Measurements from ENCODE around the gene LRRC9. TPM values are rescaled to one million over a fixed set of nuclear protein-coding genes. Genes with fewer than 3 reads are reported as not detected.
A peak's percentile ranks its signal among the peaks of the same experiment; 100 is the strongest.

LRRC9 gene
- not detected for total RNA-seq

GRCh38 chr14:59919570-59920377 lies at the start of gene LRRC9:
Gene LRRC9 (plus strand): TSS chr14:59920144.
- TF ChIP-seq POLR2A (IDR thresholded peaks at IDR 0.05) = no peak
- Histone ChIP-seq H3K4me3 (peak within 1 kb of the TSS in 3 of 4 donors; percentile 28 to 56 (median 43)), H3K27me3 (peaks cover 0 to 38% (median 5%) of the 10 kb centered on the region in 4 donors), H3K9me3 (no peaks in the 10 kb centered on the region), H3K4me1 (peaks cover 4 to 12% (median 7%) of the 10 kb centered on the region in 3 donors), H3K36me3 (no peaks in the 10 kb centered on the region), H3K27ac (no peak within 1 kb of the TSS)
- DNase-seq = no peak
- WGBS, 2 donors = 3 to 10% methylated on average over 2 to 24 of the region's 57 CpGs
- intact Hi-C loops (cut with DNase I) = no loop called here

- intact Hi-C loops (cut with DNase I) = no loop called here
- Histone ChIP-seq H3K9me3 (no peaks in the 10 kb centered on the region), H3K36me3 (no peaks in the 10 kb centered on the region), H3K27ac (peak within 1 kb of the TSS in 2 of 4 donors; percentile 11 to 40), H3K4me3 (peak within 1 kb of the TSS; percentile 36 to 71 (median 48)), H3K27me3 (peaks cover 0 to 74% (median 5%) of the 10 kb centered on the region in 4 donors), H3K4me1 (peaks cover 4 to 23% (median 5%) of the 10 kb centered on the region in 3 donors)
- 0% methylated on average over 23 to 41 of the region's 84 CpGs for WGBS, 2 donors
- DNase-seq = no peak
- TF ChIP-seq CTCF (IDR thresholded peaks at IDR 0.05) (no peak), POLR2A (IDR thresholded peaks at IDR 0.05) (no peak)
Observed at GRCh38 chr14:59870277-59871165, 49.4 kb upstream of the LRRC9 start, which contains the start of gene RTN1. Gene RTN1 (minus strand): TSS chr14:59870776. CDS start chr14:59870630, 146 bp downstream.

GRCh38 chr14:59871166-59871495 lies 48.8 kb upstream of the LRRC9 start:
- H3K4me1 ChIP-seq = peaks cover 4 to 23% (median 5%) of the 10 kb centered on the region in 3 donors
- no peak for DNase-seq
- no peaks in the 10 kb centered on the region for H3K9me3 ChIP-seq
- intact Hi-C loops (cut with DNase I) = no loop called here
- no peaks in the 10 kb centered on the region for H3K36me3 ChIP-seq
- H3K27ac ChIP-seq = peak overlapping the region in 2 of 4 donors; percentile 11 to 40
- H3K27me3 ChIP-seq = peaks cover 0 to 70% (median 5%) of the 10 kb centered on the region in 4 donors
- TF ChIP-seq POLR2A (IDR thresholded peaks at IDR 0.05) = no peak
- TF ChIP-seq CTCF (IDR thresholded peaks at IDR 0.05) = no peak
- 11 to 13% methylated on average over 4 of the region's 4 CpGs for WGBS, 2 donors
- peak overlapping the region; percentile 36 to 71 (median 48) for H3K4me3 ChIP-seq

- Histone ChIP-seq H3K9me3 (no peaks in the 10 kb centered on the region), H3K4me3 (no peak overlapping the region), H3K27ac (no peak overlapping the region), H3K4me1 (no peaks in the 10 kb centered on the region), H3K27me3 (peaks cover 0 to 8% (median 0%) of the 10 kb centered on the region in 4 donors), H3K36me3 (no peaks in the 10 kb centered on the region)
- no peak for DNase-seq
- no peak for TF ChIP-seq POLR2A (IDR thresholded peaks at IDR 0.05)
- no peak for TF ChIP-seq CTCF (IDR thresholded peaks at IDR 0.05)
- intact Hi-C loops (cut with DNase I) = no loop called here
- 34 to 43% methylated on average over 1 of the region's 1 CpG for WGBS, 2 donors
Observed at GRCh38 chr14:59882957-59883356, 37.0 kb upstream of the LRRC9 start.

GRCh38 chr14:59890676-59891075 lies 29.3 kb upstream of the LRRC9 start:
- no peaks in the 10 kb centered on the region for H3K27me3 ChIP-seq
- H3K4me3 ChIP-seq = no peak overlapping the region
- H3K4me1 ChIP-seq = no peaks in the 10 kb centered on the region
- WGBS, 2 donors = 37 to 66% methylated on average over 2 of the region's 2 CpGs
- no peaks in the 10 kb centered on the region for H3K9me3 ChIP-seq
- no peak overlapping the region for H3K27ac ChIP-seq
- DNase-seq = no peak
- no peaks in the 10 kb centered on the region for H3K36me3 ChIP-seq
- intact Hi-C loops (cut with DNase I) = no loop called here
- TF ChIP-seq CTCF (IDR thresholded peaks at IDR 0.05) = no peak
- no peak for TF ChIP-seq POLR2A (IDR thresholded peaks at IDR 0.05)
